HCT116 (cell line): ENCODE results near the gene HNRNPL. TPM values are rescaled to one million over a fixed set of nuclear protein-coding genes. Genes with fewer than 3 reads are reported as not detected.
"Not testable (repeated sequence)": the region's sequence is repeated elsewhere in the genome, so short reads cannot be mapped to it uniquely, and the experiment has no call there.

ENCODE experiments used
- ATAC-seq: fragments of 200-7000 bp; cut with Tn5 transposase; 2 replicates; pipeline ENCODE4 v1.9.1; 2020; ENCODE audit warnings: mild to moderate bottlenecking, moderate library complexity
- BruUV-seq: library from RNA; stranded (reverse); fragments of 400-500 nt; replicated peaks from 2 replicates; lab custom pipeline; 2021; lab: Mats Ljungman, UMichigan
- CTCF ChIA-PET: fragments of 300-600 bp; sonication (Branson Sonifier 250); formaldehyde crosslinking; loops from one replicate; lab custom pipeline; 2021; ENCODE audit warnings: antibody characterized with exemption; lab: Charles Lee
- POLR2A ChIA-PET: fragments of 300-600, 350-600 bp; sonication (Branson Sonifier 250); formaldehyde crosslinking; loops from one replicate; lab custom pipeline; 2021; ENCODE audit warnings: antibody characterized with exemption; lab: Charles Lee
- RAD21 ChIA-PET, 2 experiments: fragments of 300-600 bp; sonication (Branson Sonifier 250); formaldehyde crosslinking; loops; one replicate each; lab custom pipeline; 2023; ENCODE audit warnings: low total read pairs in 2 of 2; ENCODE audit not compliant: uncharacterized antibody in 2 of 2, unreplicated experiment in 2 of 2, low non-redundant PET in 1 of 2; lab: Charles Lee
- DNase-seq: peaks from one replicate; pipeline ENCODE4 v3.0.0-alpha.2; 2010; ENCODE audit warnings: low read depth, low spot score
- H2AFZ ChIP-seq: fragments of 200-600 bp; shearing (Covaris generic), sonication (generic); 2 replicates; pipeline ENCODE4 v1.6.1; 2017; ENCODE audit warnings: low read depth, mixed run types, mixed read lengths, antibody characterized with exemption, low read length; ENCODE audit not compliant: poor library complexity, severe bottlenecking
- H3K27ac ChIP-seq: 2 replicates; pipeline ENCODE4 v1.5.1; 2012; ENCODE audit warnings: low read depth, low read length
- H3K27me3 ChIP-seq: fragments of 200-600 bp; sonication (generic); 2 replicates; pipeline ENCODE4 v1.6.1; 2016; ENCODE audit warnings: mixed run types, low read length, mixed read lengths; ENCODE audit not compliant: insufficient read depth
- H3K36me3 ChIP-seq, 2 experiments: fragments of 200-500 bp in 1 of 2; fragments of 200-600 bp in 1 of 2; sonication (Bioruptor generic) in 1 of 2; sonication (generic) in 1 of 2; 2 replicates each; pipeline versions ENCODE4 v1.5.1 to v1.6.1; 2014 to 2016; ENCODE audit warnings: low read length in 2 of 2, inconsistent platforms in 1 of 2, mixed read lengths in 1 of 2, mixed run types in 1 of 2; ENCODE audit not compliant: insufficient read depth in 2 of 2, control insufficient read depth in 1 of 2
- H3K4me1 ChIP-seq, 2 experiments: fragments of 200-600 bp in 1 of 2; sonication (generic) in 1 of 2; 2 replicates each; pipeline versions ENCODE4 v1.5.1 to v1.6.1; 2012 to 2017; ENCODE audit warnings: low read length in 2 of 2, inconsistent platforms in 1 of 2, mild to moderate bottlenecking in 1 of 2, mixed read lengths in 1 of 2, mixed run types in 1 of 2, moderate library complexity in 1 of 2; ENCODE audit not compliant: insufficient read depth in 2 of 2, control insufficient read depth in 1 of 2
- H3K4me2 ChIP-seq: fragments of 200-600 bp; sonication (generic); 2 replicates; pipeline ENCODE4 v1.6.1; 2017; ENCODE audit warnings: mixed run types, low read length, mixed read lengths
- H3K4me3 ChIP-seq, 2 experiments: fragments of 200-600 bp in 1 of 2; sonication (generic) in 1 of 2; replicated peaks in 1 of 2; 2 replicates each; pipeline ENCODE4 v1.5.1; 2011 to 2016; ENCODE audit warnings: low read length in 2 of 2, control low read depth in 1 of 2, low read depth in 1 of 2, mild to moderate bottlenecking in 1 of 2, mixed read lengths in 1 of 2, mixed run types in 1 of 2
- H3K79me2 ChIP-seq: fragments of 200-600 bp; sonication (generic); 2 replicates; pipeline ENCODE4 v1.6.1; 2017; ENCODE audit warnings: mild to moderate bottlenecking, mixed run types, low read length, moderate library complexity, mixed read lengths; ENCODE audit not compliant: insufficient read depth
- H3K9ac ChIP-seq: fragments of 200-600 bp; sonication (generic); 2 replicates; pipeline ENCODE4 v1.6.1; 2016; ENCODE audit warnings: low read length, mixed read lengths
- H3K9me2 ChIP-seq: fragments of 200-600 bp; sonication (generic), shearing (Covaris generic); 2 replicates; pipeline ENCODE4 v1.6.1; 2017; ENCODE audit warnings: mixed run types, mild to moderate bottlenecking, moderate library complexity; ENCODE audit not compliant: insufficient read depth
- H3K9me3 ChIP-seq, 2 experiments: fragments of 200-500 bp in 1 of 2; fragments of 200-600 bp in 1 of 2; sonication (Bioruptor generic) in 1 of 2; sonication (generic) in 1 of 2; 2 replicates each; pipeline ENCODE4 v1.6.1; 2014 to 2017; ENCODE audit warnings: low read length in 2 of 2, mixed read lengths in 2 of 2, inconsistent platforms in 1 of 2, low read depth in 1 of 2, mild to moderate bottlenecking in 1 of 2, mixed run types in 1 of 2, moderate library complexity in 1 of 2; ENCODE audit not compliant: control insufficient read depth in 1 of 2, insufficient read depth in 1 of 2
- H4K20me1 ChIP-seq: fragments of 200-600 bp; sonication (generic), shearing (Covaris generic); 2 replicates; pipeline ENCODE4 v1.6.1; 2017; ENCODE audit warnings: mixed run types, mild to moderate bottlenecking, moderate library complexity; ENCODE audit not compliant: insufficient read depth
- EGR1 ChIP-seq: IDR thresholded peaks from 2 replicates; pipeline ENCODE4 v1.6.1; 2012; ENCODE audit warnings: low read depth
- EZH2phosphoT487 ChIP-seq: fragments of 200-600 bp; IDR thresholded peaks from 2 replicates; pipeline ENCODE4 v1.6.1; 2018; ENCODE audit warnings: antibody characterized with exemption, borderline replicate concordance
- SIN3A ChIP-seq: IDR thresholded peaks from 2 replicates; pipeline ENCODE4 v1.6.1; 2012; ENCODE audit warnings: low read depth
- YY1 ChIP-seq: IDR thresholded peaks from 2 replicates; pipeline ENCODE4 v1.6.1; 2011; ENCODE audit warnings: low read length, low read depth, moderate library complexity, mild to moderate bottlenecking; ENCODE audit not compliant: insufficient replicate concordance; ENCODE audit errors: extremely low read depth
- intact Hi-C: fragments of 100-400 bp; cut with micrococcal nuclease; formaldehyde crosslinking; loops from 2 replicates; pipeline ENCODE4 v1.10.0; 2022
- total RNA-seq: library from RNA; stranded (reverse); gene quantifications from one replicate; pipeline ENCODE4 v1.2.1, GENCODE V29; 2021; ENCODE audit not compliant: unreplicated experiment
- TF ChIP-seq, protein P1 (sequence below), 3 experiments: fragments of 200-600 bp in 1 of 3; sonication (generic) in 1 of 3; IDR thresholded peaks in 2 of 3; conservative IDR thresholded peaks in 1 of 3; 2 replicates each; pipeline ENCODE4 v1.5.1; 2012 to 2017; ENCODE audit warnings: low read depth in 2 of 3, low read length in 2 of 3, antibody characterized with exemption in 1 of 3, borderline replicate concordance in 1 of 3, control low read depth in 1 of 3, mild to moderate bottlenecking in 1 of 3, mixed read lengths in 1 of 3, mixed run types in 1 of 3, moderate library complexity in 1 of 3; ENCODE audit not compliant: insufficient read depth in 1 of 3
- TF ChIP-seq, protein P2 (sequence below): IDR thresholded peaks from 2 replicates; pipeline ENCODE4 v1.6.1; 2012

The HNRNPL gene
- total RNA-seq, 1 experiment from 2014 or later: 551 TPM

DNA sequence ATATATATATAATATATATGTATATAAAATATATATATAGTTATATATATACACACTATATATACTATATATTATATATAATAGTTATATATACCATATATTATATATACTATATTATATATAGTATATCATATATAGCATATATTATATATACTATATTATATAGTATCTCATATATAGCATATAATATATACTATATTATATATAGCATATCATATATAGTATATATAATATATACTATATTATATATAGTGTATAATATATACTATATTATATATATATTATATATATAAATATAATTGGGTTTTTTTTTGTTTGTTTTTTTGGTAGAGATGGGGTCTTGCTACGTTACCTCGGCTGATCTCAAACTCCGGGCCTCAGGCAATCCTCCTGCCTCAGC lies 11.6 kb upstream of the HNRNPL start:
- no peaks in the 10 kb centered on the region for H3K27me3 ChIP-seq
- no peaks in the 10 kb centered on the region for H3K9me3 ChIP-seq
- H4K20me1 ChIP-seq: no peaks in the 10 kb centered on the region
- no peak overlapping the region for H3K4me2 ChIP-seq
- CTCF ChIA-PET: no interaction called here
- no peak for DNase-seq
- H3K4me3 ChIP-seq: no peak overlapping the region
- H3K27ac ChIP-seq: no peak overlapping the region
- no peak overlapping the region for H2AFZ ChIP-seq
- peaks cover 3 to 20% of the 10 kb centered on the region in 2 experiments; a peak in 3 of 4 replicates for H3K4me1 ChIP-seq
- no peak overlapping the region for H3K9ac ChIP-seq
- BruUV-seq: no TSS peak
- POLR2A ChIA-PET: interaction anchor here (0.9 to 1.4 kb wide), 2 partner anchors 9 to 12 kb away, joined by 3 to 6 read pairs; no protein-coding TSS in a partner anchor
- RAD21 ChIA-PET: no interaction called here
- no peak for TF ChIP-seq SIN3A
- TF ChIP-seq EGR1: no peak
- TF ChIP-seq YY1: no peak
- TF ChIP-seq EZH2phosphoT487: no peak
- TF ChIP-seq, protein P1, sequence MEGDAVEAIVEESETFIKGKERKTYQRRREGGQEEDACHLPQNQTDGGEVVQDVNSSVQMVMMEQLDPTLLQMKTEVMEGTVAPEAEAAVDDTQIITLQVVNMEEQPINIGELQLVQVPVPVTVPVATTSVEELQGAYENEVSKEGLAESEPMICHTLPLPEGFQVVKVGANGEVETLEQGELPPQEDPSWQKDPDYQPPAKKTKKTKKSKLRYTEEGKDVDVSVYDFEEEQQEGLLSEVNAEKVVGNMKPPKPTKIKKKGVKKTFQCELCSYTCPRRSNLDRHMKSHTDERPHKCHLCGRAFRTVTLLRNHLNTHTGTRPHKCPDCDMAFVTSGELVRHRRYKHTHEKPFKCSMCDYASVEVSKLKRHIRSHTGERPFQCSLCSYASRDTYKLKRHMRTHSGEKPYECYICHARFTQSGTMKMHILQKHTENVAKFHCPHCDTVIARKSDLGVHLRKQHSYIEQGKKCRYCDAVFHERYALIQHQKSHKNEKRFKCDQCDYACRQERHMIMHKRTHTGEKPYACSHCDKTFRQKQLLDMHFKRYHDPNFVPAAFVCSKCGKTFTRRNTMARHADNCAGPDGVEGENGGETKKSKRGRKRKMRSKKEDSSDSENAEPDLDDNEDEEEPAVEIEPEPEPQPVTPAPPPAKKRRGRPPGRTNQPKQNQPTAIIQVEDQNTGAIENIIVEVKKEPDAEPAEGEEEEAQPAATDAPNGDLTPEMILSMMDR (IDR thresholded peaks at IDR 0.05 in 2 of 3, conservative IDR thresholded peaks at IDR 0.05 in 1 of 3; ENCODE audit: borderline replicate concordance in 1 of 3, insufficient read depth in 1 of 3, low read depth in 2 of 3, low read length in 2 of 3): no peak
- TF ChIP-seq, protein P2, sequence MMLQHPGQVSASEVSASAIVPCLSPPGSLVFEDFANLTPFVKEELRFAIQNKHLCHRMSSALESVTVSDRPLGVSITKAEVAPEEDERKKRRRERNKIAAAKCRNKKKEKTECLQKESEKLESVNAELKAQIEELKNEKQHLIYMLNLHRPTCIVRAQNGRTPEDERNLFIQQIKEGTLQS: no peak
- TF ChIP-seq, all 23 proteins: peak for 0
- intact Hi-C loops: no loop called here
- no peaks in the 10 kb centered on the region for H3K79me2 ChIP-seq
- H3K36me3 ChIP-seq: no peaks in the 10 kb centered on the region
- no peak for ATAC-seq
- H3K9me2 ChIP-seq: no peaks in the 10 kb centered on the region

DNA sequence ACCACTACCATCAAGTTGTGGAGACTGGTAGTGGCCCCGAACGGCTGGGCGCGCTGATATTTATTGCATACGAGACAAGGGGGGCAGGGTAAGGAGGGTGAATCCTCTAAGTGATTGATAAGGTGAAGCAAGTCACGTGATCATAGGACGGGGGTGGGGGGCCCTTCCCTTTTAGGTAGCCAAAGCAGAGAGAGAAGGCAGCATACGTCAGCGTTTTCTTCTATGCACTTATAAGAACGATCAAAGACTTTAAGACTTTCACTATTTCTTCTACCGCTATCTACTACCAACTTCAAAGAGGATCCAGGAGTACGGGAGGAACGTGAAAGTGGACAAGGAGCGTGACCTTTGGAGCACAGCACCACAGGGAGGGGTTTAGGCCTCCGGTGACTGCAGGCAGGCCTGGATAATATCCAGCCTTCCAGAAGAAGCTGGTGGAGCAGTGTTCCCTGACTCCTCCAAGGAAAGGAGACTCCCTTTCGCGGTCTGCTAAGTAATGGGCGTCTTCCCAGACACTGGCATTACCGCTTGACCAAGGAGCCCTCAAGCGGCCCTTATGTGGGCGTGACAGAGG lies 9.9 kb upstream of the HNRNPL start:
- H3K4me3 ChIP-seq, POLR2A ChIA-PET, intact Hi-C loops, H3K79me2 ChIP-seq, H3K27ac ChIP-seq, H3K4me2 ChIP-seq, H3K9me3 ChIP-seq, RAD21 ChIA-PET, DNase-seq, H3K36me3 ChIP-seq, H3K9ac ChIP-seq, H4K20me1 ChIP-seq, BruUV-seq, CTCF ChIA-PET, H3K9me2 ChIP-seq, ATAC-seq, H3K27me3 ChIP-seq, H2AFZ ChIP-seq, H3K4me1 ChIP-seq: not testable (repeated sequence)
